GM21529 (cell line): ENCODE measurements around the gene ILF3.
"Not testable (repeated sequence)": the region's sequence is repeated elsewhere in the genome, so short reads cannot be mapped to it uniquely, and the experiment has no call there.

ENCODE experiments used
- ATAC-seq: cut with Tn5 transposase; IDR thresholded peaks from one replicate; pipeline ENCODE4 v1.9.1; 2021; ENCODE audit not compliant: unreplicated experiment

The ILF3 gene

DNA sequence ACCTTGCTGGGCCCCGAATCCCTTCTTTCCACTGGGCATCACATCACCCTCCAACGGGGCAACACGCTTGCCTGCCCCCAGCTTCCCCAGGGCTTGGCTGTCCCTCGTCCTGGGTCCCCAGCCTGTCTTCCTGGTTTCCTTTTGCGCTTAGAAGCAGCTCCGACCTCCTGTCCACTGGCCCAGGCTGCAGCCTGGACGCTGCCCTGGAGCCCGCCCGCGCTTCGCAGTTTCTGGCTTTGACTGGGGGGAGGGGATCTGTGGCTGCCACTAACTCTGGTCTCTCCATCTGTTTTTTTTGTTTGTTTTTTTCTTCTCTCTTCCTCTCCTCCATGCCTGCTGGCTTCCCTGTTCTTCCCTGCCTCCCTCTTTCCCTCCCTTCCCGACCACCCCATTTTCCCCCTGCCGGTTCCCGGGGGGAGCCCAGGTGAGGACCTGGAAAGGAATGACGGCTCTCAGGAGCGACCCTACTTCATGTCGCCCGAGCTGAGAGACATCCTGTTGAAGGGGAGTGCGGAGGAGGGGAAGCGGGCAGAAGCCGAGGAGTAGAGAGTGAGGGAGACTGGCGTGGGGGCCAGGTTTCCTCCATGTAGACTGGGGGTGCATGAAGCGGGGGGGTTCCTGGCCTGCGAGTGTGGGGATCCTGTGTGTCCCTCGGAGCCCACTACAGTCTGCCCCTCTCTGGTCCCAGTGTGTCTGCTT lies 11.5 kb upstream of the ILF3 start:
- no peak for ATAC-seq

DNA sequence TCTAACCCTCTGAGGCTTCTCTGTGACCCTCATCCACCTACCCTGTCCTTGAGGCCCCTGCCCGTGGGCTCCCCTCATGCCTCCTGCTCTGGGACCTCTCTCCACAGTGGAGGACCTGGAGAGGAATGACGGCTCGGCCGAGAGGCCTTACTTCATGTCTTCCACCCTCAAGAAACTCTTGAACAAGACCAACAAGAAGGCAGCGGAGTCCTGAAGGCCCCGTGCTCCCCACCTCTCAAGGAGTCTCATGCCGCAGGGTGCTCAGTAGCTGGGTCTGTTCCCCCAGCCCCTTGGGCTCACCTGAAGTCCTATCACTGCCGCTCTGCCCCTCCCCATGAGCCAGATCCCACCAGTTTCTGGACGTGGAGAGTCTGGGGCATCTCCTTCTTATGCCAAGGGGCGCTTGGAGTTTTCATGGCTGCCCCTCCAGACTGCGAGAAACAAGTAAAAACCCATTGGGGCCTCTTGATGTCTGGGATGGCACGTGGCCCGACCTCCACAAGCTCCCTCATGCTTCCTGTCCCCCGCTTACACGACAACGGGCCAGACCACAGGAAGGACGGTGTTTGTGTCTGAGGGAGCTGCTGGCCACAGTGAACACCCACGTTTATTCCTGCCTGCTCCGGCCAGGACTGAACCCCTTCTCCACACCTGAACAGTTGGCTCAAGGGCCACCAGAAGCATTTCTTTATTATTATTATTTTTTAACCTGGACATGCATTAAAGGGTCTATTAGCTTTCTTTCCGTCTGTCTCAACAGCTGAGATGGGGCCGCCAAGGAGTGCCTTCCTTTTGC lies 10.8 kb upstream of the ILF3 start:
- no peak for ATAC-seq

DNA sequence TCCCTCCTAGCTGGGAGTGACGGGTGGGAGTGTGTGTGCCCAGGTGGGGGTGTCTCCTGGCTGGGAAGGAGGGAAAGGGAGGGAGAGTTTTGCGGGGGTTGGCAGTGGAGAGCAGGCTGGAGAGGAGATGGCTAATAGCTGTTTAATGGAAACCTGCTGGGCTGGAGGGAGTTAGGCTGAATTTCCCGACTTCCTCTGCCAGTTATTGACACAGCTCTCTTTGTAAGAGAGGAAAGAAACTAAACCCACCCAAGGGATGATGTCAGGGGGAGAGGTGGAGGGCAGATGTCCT lies 10.2 kb upstream of the ILF3 start:
- no peak for ATAC-seq

DNA sequence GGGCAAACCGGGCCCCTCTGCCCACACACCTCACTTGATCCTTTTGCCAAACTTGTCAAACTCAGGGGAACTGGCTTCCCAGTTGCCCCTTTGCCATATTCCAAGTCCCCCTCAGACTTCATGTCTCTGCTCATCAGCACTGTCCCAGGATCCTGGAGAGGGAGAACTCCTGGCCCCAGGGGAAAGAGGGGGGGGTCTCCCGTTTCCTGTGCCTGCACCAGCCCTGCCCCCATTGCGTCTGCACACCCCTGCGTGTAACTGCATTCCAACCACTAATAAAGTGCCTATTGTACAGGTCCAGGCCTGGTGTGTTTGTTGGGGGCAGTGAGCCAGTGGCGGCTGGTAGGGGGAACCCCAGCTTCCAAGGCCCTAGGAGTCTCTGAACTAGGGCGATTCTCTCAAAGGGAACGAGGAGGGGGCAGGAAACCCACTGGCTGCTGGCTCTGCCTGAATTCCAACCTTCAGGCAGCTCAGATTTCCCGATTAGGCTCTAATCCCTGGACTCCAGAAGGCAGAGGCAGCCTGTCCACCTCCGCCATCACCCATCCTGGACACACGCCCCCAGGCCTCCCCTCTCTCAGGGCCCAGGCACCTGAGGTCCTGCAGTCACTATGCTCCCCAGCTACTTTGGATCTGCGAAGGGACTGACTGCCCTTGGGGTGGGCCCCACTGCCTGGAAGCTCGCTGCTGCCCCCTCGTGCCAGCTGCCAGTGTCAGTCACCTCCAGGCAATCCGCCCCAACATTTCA lies 9.7 kb upstream of the ILF3 start:
- no peak for ATAC-seq

DNA sequence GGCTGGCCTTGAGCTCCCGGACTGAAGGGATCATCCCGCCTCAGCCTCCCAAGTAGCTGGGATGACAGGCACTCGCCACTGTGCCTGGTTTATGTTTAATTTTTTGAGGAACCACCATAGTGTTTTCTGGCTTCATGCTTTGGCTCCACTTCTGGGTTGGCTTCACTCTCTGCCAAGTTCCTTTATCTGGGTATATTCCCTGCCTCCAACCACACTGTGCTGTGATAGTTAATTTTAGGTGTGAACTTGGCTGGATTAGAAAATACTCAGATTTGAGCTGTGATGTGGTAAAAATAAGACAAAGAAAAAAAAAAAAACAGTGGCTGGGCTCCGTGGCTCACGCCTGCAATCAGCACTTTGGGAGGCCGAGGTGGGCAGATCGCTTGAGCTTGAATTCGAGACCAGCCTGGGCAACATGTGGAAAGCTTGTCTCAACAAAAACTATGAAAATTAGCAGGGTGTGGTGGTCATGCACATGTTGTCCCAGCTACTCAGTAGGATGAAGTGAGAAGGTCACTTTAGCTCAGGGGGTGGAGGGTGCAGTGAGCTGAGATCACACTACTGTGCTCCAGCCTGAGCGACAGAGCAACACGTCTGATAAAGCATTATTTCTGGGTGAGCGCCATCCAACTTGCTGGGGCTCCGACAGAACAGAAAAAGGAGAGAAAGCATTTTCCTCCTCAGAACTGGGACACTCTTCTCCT lies 7.5 kb upstream of the ILF3 start:
- no peak for ATAC-seq

DNA sequence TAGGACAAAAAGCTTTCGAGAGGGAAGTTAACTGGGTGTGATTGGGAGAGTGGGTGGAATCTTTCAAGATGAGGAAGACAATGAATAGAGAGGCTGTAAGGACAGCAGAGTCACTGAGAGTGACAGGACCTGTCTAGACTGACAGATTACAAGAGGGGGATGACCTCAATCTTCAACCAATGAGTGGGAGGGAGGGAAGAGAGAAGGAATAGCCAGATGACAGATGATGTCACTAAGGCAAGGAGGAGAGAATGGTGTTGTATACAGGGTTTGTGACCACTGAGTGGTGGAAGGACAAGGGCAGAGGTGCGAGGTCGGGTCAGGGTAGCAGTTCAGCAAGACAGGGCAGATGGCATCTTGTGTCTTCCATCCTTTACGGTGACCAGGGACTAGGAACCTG lies 5.8 kb upstream of the ILF3 start:
- ATAC-seq: no peak

DNA sequence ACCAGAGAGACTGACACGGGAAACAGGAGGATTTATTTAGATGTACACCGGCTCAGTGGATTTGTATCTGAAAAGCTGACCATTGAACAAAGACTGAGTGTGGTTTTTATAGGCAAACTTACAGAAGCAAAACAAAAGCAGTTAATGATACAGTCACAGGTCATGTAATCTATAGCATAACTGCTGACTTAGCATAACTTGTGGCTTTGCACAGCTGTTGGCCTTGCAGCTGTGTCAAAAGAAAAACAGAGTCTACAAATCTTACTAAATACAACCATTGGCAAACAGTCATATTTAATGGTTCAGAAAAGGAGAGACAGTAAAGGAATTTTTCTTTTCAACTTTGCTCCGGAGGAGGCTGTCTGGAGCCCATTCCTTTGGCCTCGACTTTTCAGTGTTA lies 2.3 kb upstream of the ILF3 start:
- ATAC-seq: no peak

DNA sequence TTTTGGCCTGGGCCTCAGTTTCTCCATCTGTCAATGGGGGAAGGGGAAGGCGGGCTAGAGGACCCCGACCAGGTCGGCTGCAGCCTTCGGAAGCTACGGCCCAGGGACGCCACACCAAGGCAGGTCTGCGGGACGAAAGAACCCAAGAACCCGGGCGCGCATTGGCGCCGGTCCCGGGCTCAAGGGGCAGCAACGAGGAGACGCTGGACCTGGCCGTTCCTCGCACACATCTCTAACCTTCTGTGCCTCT lies 739 bp upstream of the ILF3 start:
- no peak for ATAC-seq

DNA sequence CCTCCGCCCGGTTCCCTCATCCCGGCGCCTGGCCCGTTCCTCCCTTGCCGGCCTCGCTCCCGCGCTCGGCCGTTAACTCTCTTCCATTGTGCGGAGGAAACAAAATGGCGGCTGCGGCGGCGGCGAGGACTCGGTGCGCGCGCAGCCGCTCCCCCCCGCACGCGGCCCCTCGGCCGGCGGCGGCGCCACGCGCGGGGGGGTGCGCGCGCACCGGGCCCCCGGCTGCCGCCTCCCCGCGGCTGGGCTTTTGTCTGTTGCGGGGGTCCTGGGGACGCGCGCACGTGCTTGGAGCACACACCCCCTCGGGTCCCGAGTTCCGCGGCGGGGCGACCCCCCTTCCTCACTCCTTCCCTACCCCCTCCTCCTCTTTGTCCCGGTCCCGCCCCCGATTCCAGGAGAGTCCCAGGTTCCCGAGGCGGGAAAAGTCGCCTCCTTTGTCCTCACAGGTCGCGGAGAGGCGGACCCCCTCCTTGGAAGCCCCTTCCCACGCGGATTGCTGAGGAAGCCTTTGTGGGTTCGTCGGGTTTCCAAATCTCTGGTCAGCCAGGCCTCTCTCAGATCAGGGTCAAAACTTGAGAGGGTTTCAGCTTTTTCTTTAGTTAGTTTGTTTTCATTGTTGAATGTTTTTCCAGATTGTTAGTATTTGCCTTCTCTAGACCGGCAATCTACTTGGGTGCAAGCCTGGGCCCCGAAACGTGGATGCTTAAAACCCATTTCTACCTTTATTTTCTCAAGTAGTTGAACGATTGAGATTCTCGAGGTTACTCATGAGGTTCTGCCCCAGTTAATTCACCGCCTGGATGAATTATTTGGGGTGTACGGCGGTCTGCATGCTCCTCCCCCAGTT lies 687 bp downstream of the ILF3 start:
- peak; percentile 6 for ATAC-seq

DNA sequence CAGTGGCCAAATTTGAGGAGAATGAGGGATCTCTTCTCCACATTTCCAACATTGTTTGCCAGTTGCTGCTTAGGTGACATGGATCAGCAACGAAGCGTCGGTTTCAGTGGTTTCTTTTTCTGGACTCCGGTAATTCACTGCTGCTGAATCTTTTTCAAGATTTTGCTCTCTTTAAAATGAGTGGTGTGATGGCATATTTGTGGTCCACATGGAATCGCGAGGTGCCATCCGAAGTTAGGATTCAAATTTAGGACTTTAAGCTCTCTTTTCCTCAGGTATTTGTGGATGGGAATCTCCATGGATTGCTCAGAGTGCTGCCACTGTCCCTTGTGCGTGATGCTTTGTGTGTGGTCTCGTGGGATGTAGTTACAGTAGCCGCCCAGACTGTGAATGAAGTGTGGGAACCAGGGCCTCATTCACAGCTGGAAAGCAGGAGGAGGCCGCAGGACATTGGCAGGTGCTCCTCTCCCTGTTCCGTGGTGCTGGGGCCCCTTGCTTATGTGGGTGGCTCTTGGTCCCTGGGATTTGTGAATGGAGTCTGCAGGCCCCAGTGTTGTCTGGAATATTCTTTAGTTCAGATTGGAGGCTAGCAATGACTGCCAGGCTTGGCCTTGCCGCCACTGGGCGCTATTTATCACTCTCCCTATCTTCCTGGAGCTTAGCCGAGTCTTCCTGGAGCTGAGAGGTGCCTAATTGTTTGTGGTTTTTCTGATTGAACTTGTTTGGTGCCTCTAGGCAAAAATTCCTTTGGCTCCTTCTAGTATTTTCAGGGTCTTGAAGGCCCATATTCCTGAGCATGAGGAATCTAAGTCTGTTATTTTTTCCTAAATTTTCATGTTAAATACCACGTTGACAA lies 1.5 kb downstream of the ILF3 start:
- no peak for ATAC-seq

DNA sequence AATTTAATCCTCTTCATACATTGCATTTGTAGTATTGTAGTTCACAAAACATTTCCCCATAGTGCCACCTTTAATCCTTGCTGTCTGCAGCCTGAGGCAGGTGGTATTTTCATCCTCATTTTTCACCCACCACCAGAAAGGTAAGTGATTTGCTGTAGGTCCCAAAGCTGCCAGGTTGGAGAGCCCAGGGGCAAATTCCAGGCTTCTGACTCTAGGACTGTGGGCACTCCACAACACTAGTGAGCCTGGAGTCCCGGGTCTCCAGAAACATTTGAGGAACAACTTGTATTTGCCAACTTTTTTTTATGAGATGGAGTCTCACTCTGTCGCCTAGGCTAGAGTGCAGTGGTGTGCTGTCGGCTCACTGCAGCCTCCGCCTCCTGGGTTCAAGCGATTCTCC lies 6.2 kb downstream of the ILF3 start:
- no peak for ATAC-seq

DNA sequence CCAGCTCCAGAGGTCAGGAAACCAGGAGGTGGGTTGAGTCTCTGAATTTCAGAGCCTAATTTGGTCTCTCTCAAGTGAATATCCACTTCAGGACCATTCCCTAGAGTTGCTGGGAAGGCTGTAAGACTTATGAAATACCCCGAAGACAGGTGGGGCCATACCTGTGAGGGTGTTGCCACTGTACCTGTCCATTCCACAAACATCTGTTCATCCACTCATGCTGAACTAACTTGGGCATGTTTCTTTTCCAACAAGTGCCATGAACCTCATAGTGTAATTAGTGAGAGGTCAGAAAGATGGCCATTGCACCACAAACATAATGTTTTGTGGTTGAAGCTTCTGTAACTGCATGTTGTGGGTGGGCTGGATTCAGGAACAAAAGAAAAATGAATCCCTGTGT lies 7.8 kb downstream of the ILF3 start:
- no peak for ATAC-seq

DNA sequence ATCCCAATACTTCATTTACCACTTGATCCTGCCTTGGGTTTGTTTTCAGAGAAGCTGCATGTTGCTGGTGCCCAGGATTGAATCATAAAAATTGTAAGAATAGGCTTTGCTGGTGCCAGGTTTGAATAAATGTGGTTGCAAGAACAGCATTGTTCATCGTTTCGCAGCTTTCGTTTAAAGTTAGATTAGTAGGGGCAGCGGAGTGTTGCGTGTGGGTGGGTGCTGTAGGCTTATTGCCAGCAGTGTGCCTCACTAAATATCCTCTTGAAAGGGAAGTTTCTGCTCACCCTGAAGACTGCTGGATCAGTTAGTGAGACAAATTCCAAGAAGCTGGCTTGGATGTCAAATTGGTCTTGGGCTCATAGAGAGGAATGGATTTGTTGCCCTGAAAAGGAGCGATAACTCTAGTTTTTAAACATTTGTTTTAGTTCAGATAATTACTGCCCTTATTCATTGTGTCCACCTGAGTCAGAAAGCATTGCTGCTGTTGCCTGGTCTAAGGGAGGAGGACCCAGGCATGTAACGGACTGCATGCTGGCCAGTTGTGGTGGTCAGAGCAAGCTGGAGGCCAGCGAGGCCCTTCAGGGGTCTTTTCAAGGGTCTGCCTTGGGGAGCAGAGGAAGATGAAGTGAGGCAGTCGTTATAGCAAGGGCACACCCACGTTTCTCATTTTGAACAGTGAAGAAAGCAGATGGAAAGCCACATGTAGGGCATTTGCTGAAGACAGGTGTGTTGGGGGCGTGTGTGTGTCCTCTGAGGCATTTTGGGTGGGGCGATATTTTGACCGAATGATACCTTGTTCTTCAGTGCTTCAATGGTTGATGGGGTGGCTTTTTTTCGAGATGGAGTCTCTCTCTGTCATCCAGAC lies 8.5 kb downstream of the ILF3 start:
- ATAC-seq: no peak

DNA sequence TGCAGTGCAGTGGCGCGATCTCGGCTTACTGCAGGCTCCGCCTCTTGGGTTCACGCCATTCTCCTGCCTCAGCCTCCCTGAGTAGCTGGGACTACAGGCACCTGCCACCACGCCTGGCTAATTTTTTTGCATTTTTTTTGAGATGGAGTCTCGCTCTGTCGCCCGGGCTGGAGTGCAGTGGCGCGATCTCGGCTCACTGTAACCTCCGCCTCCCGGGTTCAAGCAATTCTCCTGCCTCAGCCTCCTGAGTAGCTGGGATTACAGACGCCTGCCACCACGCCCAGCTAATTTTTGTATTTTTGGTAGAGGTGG lies 9.1 kb downstream of the ILF3 start:
- ATAC-seq: not testable (repeated sequence)

DNA sequence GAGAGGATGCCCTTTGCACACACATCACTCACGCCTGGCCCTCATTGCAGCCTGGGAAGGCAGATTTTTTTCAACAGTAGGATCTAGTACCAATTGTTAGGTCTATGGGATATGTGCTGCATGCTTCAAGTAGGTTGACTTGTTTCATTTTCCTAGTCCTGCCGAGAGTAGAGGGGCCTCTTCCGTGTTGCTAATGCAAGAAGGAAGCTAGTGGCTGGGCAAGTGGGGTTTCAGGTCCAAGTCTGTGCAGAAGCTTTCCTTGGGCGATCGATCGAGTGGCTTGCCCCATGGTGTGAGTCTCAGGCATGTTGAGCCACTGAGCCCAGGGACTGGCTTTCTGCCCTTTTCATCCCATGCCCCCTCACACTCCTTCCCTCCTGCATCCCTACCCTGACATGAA lies 13.7 kb downstream of the ILF3 start:
- ATAC-seq: no peak

DNA sequence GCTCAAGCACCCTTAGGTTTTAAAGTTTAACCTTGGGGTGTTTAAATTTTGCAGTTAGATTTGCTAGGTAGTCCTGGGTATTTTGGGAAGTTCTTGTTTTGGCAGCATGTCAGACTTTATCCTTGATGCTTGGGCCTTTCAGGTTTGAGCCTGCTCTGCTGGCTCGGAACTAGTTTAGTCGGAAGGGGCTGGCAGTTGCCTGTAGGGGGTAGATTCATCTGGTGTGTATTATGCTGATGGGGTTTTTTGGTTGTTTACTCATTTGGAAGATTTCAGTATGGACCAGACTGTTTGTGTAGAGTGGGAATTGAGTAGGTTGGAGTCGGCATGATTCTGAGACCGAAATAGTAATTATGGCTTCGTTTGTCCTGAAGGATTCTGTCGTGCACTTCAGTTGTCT lies 15.1 kb downstream of the ILF3 start:
- ATAC-seq: no peak

DNA sequence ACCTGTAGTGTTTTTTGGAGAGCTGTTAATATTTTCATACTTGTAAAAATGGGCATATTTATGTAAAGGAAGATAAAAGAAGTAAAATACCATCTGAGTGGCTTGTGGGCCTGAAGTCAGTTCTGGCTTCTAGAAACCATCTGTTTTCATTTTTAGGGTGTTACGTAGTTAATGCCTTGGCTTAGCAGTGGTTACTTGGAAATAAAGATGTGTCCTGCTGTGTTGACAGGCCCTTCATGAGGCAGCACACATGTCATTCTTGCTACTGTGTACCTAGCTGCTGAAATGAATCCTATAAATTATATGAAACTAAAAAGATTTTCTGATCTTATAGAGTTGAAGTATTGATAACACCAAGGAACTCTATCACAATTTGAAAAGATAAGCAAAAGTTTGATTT lies 16.0 kb downstream of the ILF3 start:
- no peak for ATAC-seq

DNA sequence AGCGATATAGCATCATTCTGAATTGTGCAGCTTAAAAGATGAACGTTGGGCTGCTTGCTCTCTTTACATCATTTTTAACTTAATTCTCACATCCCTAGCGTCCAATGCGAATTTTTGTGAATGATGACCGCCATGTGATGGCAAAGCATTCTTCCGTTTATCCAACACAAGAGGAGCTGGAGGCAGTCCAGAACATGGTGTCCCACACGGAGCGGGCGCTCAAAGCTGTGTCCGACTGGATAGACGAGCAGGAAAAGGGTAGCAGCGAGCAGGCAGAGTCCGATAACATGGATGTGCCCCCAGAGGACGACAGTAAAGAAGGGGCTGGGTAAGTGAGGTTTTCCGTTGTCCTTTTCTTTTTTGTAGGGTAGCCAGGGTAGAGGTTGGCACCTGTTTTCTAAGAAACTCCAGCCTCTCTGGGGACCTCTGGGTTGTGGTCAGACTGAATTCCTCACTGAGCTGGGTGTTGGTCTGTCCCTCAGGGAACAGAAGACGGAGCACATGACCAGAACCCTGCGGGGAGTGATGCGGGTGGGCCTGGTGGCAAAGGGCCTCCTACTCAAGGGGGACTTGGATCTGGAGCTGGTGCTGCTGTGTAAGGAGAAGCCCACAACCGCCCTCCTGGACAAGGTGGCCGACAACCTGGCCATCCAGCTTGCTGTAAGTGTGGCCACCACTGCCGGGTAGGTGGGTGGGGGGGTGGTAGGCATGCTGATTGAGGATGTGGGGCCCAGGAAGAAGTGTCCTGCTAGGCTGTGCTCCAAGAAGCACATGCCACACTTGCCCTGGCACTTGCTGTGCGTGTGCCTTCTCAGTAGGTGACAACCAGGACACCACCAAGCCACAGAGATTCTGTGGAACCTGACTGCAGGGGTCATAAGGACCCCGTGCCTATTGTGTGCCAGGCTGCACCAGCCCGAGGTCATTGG lies 17.0 kb downstream of the ILF3 start:
- ATAC-seq: no peak
